Hippocampal formation (tissue), 2 donors: ENCODE results near the gene GDF9.

Experiments used
- DNase-seq, 2 donors: peaks; one replicate each; lab custom pipeline; 2025; lab: John Stamatoyannopoulos, UW

Gene GDF9

GRCh38 chr5:132866342-132867045 lies at the start of gene GDF9, which contains the start of gene UQCRQ:
GDF9 (minus strand) TSS chr5:132866469; CDS start chr5:132864533, 1,936 bp downstream.
UQCRQ (plus strand) TSS chr5:132866642; CDS start chr5:132866882, 240 bp downstream.
- peak; percentile 98 to 100 for DNase-seq

- DNase-seq: no peak
Measured at GRCh38 chr5:132915681-132916080, 49.4 kb upstream of the GDF9 start.

GRCh38 chr5:132909702-132910101 lies 43.4 kb upstream of the GDF9 start:
- DNase-seq: no peak

GRCh38 chr5:132907161-132907560 lies 40.9 kb upstream of the GDF9 start:
- no peak for DNase-seq

- DNase-seq: no peak
Measured at GRCh38 chr5:132905938-132906337, 39.7 kb upstream of the GDF9 start.

- DNase-seq: no peak
Measured at GRCh38 chr5:132901730-132902129, 35.5 kb upstream of the GDF9 start.

- DNase-seq: no peak
Measured at GRCh38 chr5:132901036-132901435, 34.8 kb upstream of the GDF9 start.

- DNase-seq: no peak
Measured at GRCh38 chr5:132898094-132898493, 31.8 kb upstream of the GDF9 start.

GRCh38 chr5:132896685-132897084 lies 30.4 kb upstream of the GDF9 start:
- no peak for DNase-seq

- DNase-seq: no peak
Measured at GRCh38 chr5:132895719-132896305, 29.5 kb upstream of the GDF9 start.

- DNase-seq: no peak
Measured at GRCh38 chr5:132890817-132891216, 24.5 kb upstream of the GDF9 start.

- no peak for DNase-seq
Measured at GRCh38 chr5:132889501-132889900, 23.2 kb upstream of the GDF9 start.

- DNase-seq: no peak
Measured at GRCh38 chr5:132887283-132887682, 21.0 kb upstream of the GDF9 start.

- peak in 1 of 2 donors; percentile 20 for DNase-seq
Measured at GRCh38 chr5:132886064-132886823, 20.0 kb upstream of the GDF9 start.

GRCh38 chr5:132884548-132884947 lies 18.3 kb upstream of the GDF9 start:
- DNase-seq: no peak

GRCh38 chr5:132883261-132883834 lies 17.1 kb upstream of the GDF9 start:
- DNase-seq: peak; percentile 39 to 85

- no peak for DNase-seq
Measured at GRCh38 chr5:132877938-132878337, 11.7 kb upstream of the GDF9 start.

- DNase-seq: peak in 1 of 2 donors; percentile 23
Measured at GRCh38 chr5:132877466-132877865, 11.2 kb upstream of the GDF9 start.

- DNase-seq: no peak
Measured at GRCh38 chr5:132876020-132876759, 9.9 kb upstream of the GDF9 start.

GRCh38 chr5:132873930-132874271 lies 7.6 kb upstream of the GDF9 start:
- no peak for DNase-seq

- DNase-seq: no peak
Measured at GRCh38 chr5:132873119-132873929, 7.1 kb upstream of the GDF9 start, which contains the start of gene LEAP2. LEAP2 (plus strand) TSS chr5:132873668; CDS start chr5:132873695, 27 bp downstream.
